ENCODE measurements around the gene MBNL1. TPM values are rescaled to one million over a fixed set of nuclear protein-coding genes. Genes with fewer than 3 reads are reported as not detected.

The MBNL1 gene
- total and polyA plus RNA-seq, 2 of the 13 experiments (the other 11 are each of a cell fraction or from before 2014, with no cell fraction given), result 27.1 to 55.4 TPM

- TF ChIP-seq ARID5B (CRISPR knock-in tag; IDR thresholded peaks at IDR 0.05) (peak; percentile 24; the same call in 1 of the 2 replicates), ZNF431 (CRISPR knock-in tag; IDR thresholded peaks at IDR 0.05; ENCODE audit: borderline replicate concordance, low read depth) (no peak), YY1 (IDR thresholded peaks at IDR 0.05; ENCODE audit: insufficient read depth, insufficient replicate concordance, low read depth, low read length) (no peak), NR0B2 (CRISPR knock-in tag; IDR thresholded peaks at IDR 0.05) (no peak), REL (CRISPR knock-in tag; conservative IDR thresholded peaks at IDR 0.05) (no peak), ZNF576 (CRISPR knock-in tag; IDR thresholded peaks at IDR 0.05) (no peak), TCF7 (IDR thresholded peaks at IDR 0.05; ENCODE audit: low read depth) (no peak), XBP1 (CRISPR knock-in tag; IDR thresholded peaks at IDR 0.05) (no peak), EP300 (IDR thresholded peaks at IDR 0.05; ENCODE audit: low read depth in 2 of 2, low read length in 2 of 2) (peak in 1 of 2 experiments; percentile 34; a peak in 1 of 4 replicates), EP300 (CRISPR knock-in tag; IDR thresholded peaks at IDR 0.05; ENCODE audit: borderline replicate concordance) (no peak), FOXP4 (CRISPR knock-in tag; IDR thresholded peaks at IDR 0.05) (peak; percentile 52; the same call in 1 of the 2 replicates), ZKSCAN1 (IDR thresholded peaks at IDR 0.05; ENCODE audit: low read length) (peak; percentile 64; the same call in 1 of the 2 replicates)
Measured at GRCh38 chr3:152381881-152382295, 113.2 kb downstream of the MBNL1 start (continued).
